Measurements from ENCODE around the gene HLA-E.

HLA-E gene

DNA sequence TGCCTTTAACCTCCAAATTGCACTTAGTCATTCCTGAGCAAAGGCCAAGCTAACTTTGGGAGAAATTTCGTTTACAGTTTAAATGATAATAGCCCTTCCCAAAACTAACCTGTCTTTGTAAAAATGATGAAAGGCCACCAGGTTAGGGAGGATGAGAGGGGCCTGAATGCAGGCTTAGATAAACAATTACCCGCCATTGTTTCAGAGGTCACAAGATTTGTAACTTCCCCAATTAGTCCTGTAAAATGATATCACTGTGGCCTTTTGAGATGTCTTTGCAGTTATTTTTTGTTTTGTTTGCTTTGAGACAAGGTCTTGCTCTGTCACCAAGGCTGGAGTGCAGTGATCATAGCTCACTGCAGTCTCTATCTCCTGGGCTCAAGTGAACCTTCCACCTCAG lies 40.7 kb downstream of the HLA-E start:
- no peak overlapping the region for H3K4me3 ChIP-seq (ENCODE audit: low read length)
- H3K27me3 ChIP-seq (replicated peaks; ENCODE audit: control insufficient read depth, insufficient read depth, low read length): no peaks in the 10 kb centered on the region
- no peaks in the 10 kb centered on the region for H3K36me3 ChIP-seq (ENCODE audit: control insufficient read depth, insufficient read depth, low read length, severe bottlenecking)
- no peaks in the 10 kb centered on the region for H3K9me3 ChIP-seq (ENCODE audit: control insufficient read depth, low read length)
- H3K4me1 ChIP-seq (ENCODE audit: control insufficient read depth, insufficient read depth, low read length): peaks cover 29% of the 10 kb centered on the region
- DNase-seq (ENCODE audit: low read depth): no peak
- H3K9ac ChIP-seq (ENCODE audit: low read length): no peak overlapping the region

DNA sequence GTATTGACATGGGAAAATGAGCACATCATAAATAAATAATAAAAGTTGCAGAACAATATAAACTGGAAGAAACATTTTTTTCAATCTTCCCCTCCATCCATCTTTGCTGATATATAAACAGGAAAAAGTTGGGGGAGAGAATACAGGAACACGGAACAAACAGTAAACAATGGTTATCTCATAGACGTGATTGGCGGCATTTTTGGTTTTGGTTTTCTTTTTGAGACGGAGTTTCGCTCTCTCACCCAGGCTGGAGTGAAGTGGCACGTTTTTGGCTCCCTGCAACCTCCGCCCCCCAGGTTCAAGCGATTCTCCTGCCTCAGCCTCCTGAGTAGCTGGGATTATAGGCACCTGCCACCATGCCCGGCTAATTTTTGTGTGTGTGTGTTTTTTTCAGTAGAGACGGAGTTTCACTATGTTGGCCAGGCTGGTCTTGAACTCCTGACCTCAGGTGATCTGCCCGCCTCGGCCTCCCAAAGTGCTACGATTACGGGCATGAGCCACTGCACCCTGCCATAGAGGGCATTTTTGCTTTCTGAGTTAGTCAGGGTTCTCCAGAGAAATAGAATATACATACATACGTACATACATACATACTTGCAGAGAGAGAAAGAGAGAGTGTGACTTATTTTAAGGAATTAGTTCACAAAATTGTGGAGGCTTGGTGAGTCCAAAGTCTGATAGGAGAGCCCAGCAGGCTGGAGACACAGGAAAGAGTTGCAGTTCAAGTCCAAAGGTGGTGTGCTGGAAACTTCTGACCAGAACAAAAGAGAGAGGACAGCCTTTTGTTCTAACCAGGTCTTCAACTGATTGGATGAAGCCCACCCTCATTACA lies 44.4 kb downstream of the HLA-E start:
- Histone ChIP-seq H3K36me3 (ENCODE audit: control insufficient read depth, insufficient read depth, low read length, severe bottlenecking) (no peaks in the 10 kb centered on the region), H3K4me1 (ENCODE audit: control insufficient read depth, insufficient read depth, low read length) (peaks cover 20% of the 10 kb centered on the region), H3K27me3 (replicated peaks; ENCODE audit: control insufficient read depth, insufficient read depth, low read length) (no peaks in the 10 kb centered on the region), H3K9ac (ENCODE audit: low read length) (no peak overlapping the region), H3K4me3 (ENCODE audit: low read length) (no peak overlapping the region), H3K9me3 (ENCODE audit: control insufficient read depth, low read length) (no peaks in the 10 kb centered on the region)
- no peak for DNase-seq (ENCODE audit: low read depth)

DNA sequence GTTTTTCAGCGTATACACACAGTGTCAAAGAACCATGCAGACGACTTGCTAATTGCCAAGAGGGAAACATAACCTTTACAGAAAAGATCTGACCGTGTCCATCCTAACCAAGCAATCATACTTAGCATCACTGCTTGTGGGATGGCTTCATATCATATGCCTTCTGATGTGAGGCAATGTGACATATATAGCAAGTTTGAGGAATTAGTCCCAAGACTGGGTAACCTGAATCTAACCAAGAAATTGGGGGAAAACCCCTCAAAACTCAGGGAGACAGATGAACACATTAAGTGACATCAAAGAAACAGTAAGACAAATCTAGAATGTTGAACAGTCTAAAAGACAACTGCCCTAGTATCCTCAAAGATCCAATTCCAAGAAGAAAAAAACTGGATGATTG lies 48.6 kb downstream of the HLA-E start:
- H3K4me3 ChIP-seq (ENCODE audit: low read length): no peak overlapping the region
- H3K36me3 ChIP-seq (ENCODE audit: control insufficient read depth, insufficient read depth, low read length, severe bottlenecking): no peaks in the 10 kb centered on the region
- no peak for DNase-seq (ENCODE audit: low read depth)

DNA sequence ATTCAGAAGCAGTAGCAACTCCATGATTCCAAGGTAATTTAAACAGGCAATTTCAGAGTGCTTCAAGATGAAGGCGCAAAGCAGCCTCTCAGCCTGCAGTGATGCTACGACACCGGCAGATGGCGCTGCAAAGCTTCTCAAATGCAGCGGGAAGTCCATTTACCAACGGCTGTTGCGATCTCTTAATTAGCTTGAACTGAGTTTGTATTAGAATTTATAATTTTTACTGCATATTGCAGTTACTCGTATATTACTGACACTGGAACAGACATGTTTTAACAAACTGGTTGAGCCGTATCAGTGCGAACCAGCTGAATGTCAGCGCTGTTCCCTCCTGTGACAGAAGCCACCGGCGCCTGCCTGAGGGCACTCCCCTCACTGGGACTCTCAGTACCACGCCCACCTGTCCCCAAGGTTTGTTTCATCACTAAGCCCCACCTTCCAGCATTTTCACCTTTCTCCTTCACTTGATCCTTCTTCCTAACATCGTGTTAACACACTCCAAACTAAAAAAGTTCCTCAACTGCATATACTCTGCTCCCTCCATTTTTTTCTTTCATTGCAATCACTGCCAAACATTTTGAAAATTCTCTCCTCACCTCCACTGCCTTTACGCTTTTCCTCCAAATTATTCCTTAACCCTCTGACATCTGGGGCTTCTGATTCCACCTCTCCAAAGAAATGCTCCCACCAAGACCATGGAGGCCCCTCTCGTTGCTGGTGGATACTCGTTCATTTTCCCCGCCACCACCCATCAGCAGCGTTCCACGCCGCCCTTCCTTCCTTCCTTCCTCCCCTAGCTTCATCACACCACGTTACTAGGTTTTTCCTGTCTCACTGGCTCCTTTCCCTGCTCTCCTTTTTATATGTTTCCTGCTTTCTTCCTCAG lies 52.5 kb downstream of the HLA-E start:
- H3K27me3 ChIP-seq (replicated peaks; ENCODE audit: control insufficient read depth, insufficient read depth, low read length): no peaks in the 10 kb centered on the region

More for the DNA sequence above, 48.6 kb downstream of the HLA-E start:
- Histone ChIP-seq H3K4me1 (ENCODE audit: control insufficient read depth, insufficient read depth, low read length) (no peaks in the 10 kb centered on the region), H3K27me3 (replicated peaks; ENCODE audit: control insufficient read depth, insufficient read depth, low read length) (no peaks in the 10 kb centered on the region), H3K9me3 (ENCODE audit: control insufficient read depth, low read length) (no peaks in the 10 kb centered on the region), H3K9ac (ENCODE audit: low read length) (no peak overlapping the region)

DNA sequence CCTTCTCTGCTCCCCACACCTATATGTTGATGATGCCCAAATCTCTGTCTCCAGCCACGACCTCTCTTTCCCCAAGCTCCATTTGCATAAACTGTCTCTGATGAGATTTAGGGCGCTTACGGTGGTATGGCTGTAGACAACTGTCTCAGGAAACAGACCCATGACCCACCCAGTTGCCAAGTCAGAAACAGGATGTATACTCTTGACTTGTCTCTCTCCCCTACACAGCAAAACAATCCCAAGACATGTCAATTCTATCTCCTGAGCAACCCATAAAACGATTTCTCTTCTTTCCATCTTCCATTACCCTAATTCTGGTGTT lies 53.1 kb downstream of the HLA-E start:
- Histone ChIP-seq H3K27me3 (replicated peaks; ENCODE audit: control insufficient read depth, insufficient read depth, low read length) (no peaks in the 10 kb centered on the region), H3K36me3 (ENCODE audit: control insufficient read depth, insufficient read depth, low read length, severe bottlenecking) (peaks cover 23% of the 10 kb centered on the region), H3K4me1 (ENCODE audit: control insufficient read depth, insufficient read depth, low read length) (peaks cover 3% of the 10 kb centered on the region)

More for the DNA sequence above, 52.5 kb downstream of the HLA-E start:
- H3K36me3 ChIP-seq (ENCODE audit: control insufficient read depth, insufficient read depth, low read length, severe bottlenecking): peaks cover 17% of the 10 kb centered on the region
- H3K9me3 ChIP-seq (ENCODE audit: control insufficient read depth, low read length): no peaks in the 10 kb centered on the region
- peak; percentile 93 for DNase-seq (ENCODE audit: low read depth)
- H3K4me3 ChIP-seq (ENCODE audit: low read length): peak overlapping the region; percentile 72
- peaks cover 3% of the 10 kb centered on the region for H3K4me1 ChIP-seq (ENCODE audit: control insufficient read depth, insufficient read depth, low read length)
- H3K9ac ChIP-seq (ENCODE audit: low read length): peak overlapping the region; percentile 5

DNA sequence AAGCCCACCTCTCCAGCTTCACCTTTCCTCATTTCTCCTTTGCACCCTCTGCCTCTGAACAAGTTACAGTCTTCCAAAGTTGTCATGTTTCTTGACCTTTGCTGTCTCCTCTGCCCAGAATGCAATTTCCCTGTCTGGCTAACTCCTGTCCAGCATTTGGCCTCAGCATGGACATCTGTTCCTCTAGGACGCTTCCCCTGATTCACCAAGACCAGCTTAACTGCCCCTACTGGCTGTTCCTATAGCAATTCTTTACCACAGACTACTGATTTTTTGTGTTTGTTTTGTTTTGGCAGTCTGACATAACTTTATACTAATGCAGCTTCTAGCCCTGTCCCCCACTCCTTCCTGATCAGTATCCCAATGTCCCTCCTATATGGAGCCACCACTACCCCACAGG lies 53.6 kb downstream of the HLA-E start:
- Histone ChIP-seq H3K4me1 (ENCODE audit: control insufficient read depth, insufficient read depth, low read length) (peaks cover 3% of the 10 kb centered on the region), H3K9ac (ENCODE audit: low read length) (no peak overlapping the region), H3K36me3 (ENCODE audit: control insufficient read depth, insufficient read depth, low read length, severe bottlenecking) (peaks cover 25% of the 10 kb centered on the region), H3K4me3 (ENCODE audit: low read length) (no peak overlapping the region), H3K9me3 (ENCODE audit: control insufficient read depth, low read length) (no peaks in the 10 kb centered on the region), H3K27me3 (replicated peaks; ENCODE audit: control insufficient read depth, insufficient read depth, low read length) (no peaks in the 10 kb centered on the region)
- DNase-seq (ENCODE audit: low read depth): no peak

More for the DNA sequence above, 53.1 kb downstream of the HLA-E start:
- no peak overlapping the region for H3K9ac ChIP-seq (ENCODE audit: low read length)
- no peaks in the 10 kb centered on the region for H3K9me3 ChIP-seq (ENCODE audit: control insufficient read depth, low read length)
- no peak overlapping the region for H3K4me3 ChIP-seq (ENCODE audit: low read length)
- no peak for DNase-seq (ENCODE audit: low read depth)
